Esophagus (tissue), 2 donors: ENCODE data around the gene RGS7BP. TPM values are rescaled to one million over a fixed set of nuclear protein-coding genes. Genes with fewer than 3 reads are reported as not detected.

ENCODE experiments used
- H3K27ac ChIP-seq, 2 donors: one replicate each; pipeline ENCODE4 v1.5.1; 2013; ENCODE audit warnings: low read depth in 2 of 2, mild to moderate bottlenecking in 2 of 2, inconsistent platforms in 1 of 2, low read length in 1 of 2, moderate library complexity in 1 of 2
- H3K27me3 ChIP-seq, 2 donors: one replicate each; pipeline ENCODE4 v1.6.1; 2013; ENCODE audit warnings: low read length in 2 of 2, control low read depth in 1 of 2, mild to moderate bottlenecking in 1 of 2; ENCODE audit not compliant: insufficient read depth in 2 of 2, control insufficient read depth in 1 of 2
- H3K36me3 ChIP-seq, 2 donors: one replicate each; pipeline ENCODE4 v1.6.1; 2013; ENCODE audit warnings: low read length in 1 of 2; ENCODE audit not compliant: control insufficient read depth in 2 of 2, insufficient read depth in 2 of 2
- H3K4me1 ChIP-seq, 2 donors: one replicate each; pipeline ENCODE4 v1.6.1; 2013; ENCODE audit warnings: low read length in 1 of 2; ENCODE audit not compliant: control insufficient read depth in 2 of 2, insufficient read depth in 2 of 2
- H3K4me3 ChIP-seq, 2 donors: one replicate each; pipeline ENCODE4 v1.5.1; 2013; ENCODE audit warnings: low read length in 2 of 2, mild to moderate bottlenecking in 2 of 2, low read depth in 1 of 2, moderate library complexity in 1 of 2
- H3K9me3 ChIP-seq, 2 donors: one replicate each; pipeline ENCODE4 v1.6.1; 2013; ENCODE audit warnings: mild to moderate bottlenecking in 2 of 2, low read depth in 1 of 2, low read length in 1 of 2, moderate library complexity in 1 of 2; ENCODE audit not compliant: control insufficient read depth in 2 of 2, insufficient read depth in 1 of 2
- WGBS, 2 donors: extraction: QIAGEN DNeasy Blood & Tissue Kit; methylation state at CpG; one replicate each; pipeline ENCODE4 v1.1.7; 2013; 5-methylcytosine and 5-hydroxymethylcytosine counted together
- polyA plus RNA-seq, 2 donors: library from polyadenylated mRNA; stranded (reverse); fragments of 200-250 nt; gene quantifications; one replicate each; pipeline ENCODE4 v1.2.3, GENCODE V29; 2013
- donor health status: healthy with polysubstance abuse.
- donor health status: Bipolar disorder and iron deficiency.

Gene RGS7BP
- polyA plus RNA-seq, 2 donors = 0.02 to 0.12 TPM

GRCh38 chr5:64637837-64638443 lies 132.1 kb downstream of the RGS7BP start:
- Histone ChIP-seq H3K27me3 (no peaks in the 10 kb centered on the region), H3K36me3 (no peaks in the 10 kb centered on the region), H3K27ac (no peak overlapping the region), H3K4me3 (no peak overlapping the region), H3K9me3 (no peaks in the 10 kb centered on the region), H3K4me1 (no peaks in the 10 kb centered on the region)
- 59 to 60% methylated on average over 10 of the region's 10 CpGs for WGBS, 2 donors

DNA sequence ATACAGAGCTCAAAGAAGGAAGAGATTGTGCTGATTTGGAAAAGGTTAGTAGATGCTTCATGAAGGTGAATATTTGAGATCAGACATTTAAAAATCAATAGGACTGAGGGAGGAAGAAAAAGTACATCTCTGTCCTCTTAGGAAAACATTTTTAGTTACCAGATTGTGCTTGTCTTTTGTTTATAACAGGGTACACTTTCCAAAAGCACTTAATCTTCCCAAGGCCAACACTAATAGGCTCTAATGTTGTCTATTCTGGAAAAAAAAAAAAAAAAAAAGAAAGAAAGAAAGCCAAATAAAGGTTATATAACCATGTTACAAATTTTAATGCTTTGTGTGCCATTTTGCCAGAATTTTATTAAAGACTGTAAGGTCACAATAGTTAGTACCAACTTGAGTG lies 139.0 kb downstream of the RGS7BP start:
- no peak overlapping the region for H3K4me3 ChIP-seq
- no peaks in the 10 kb centered on the region for H3K4me1 ChIP-seq
- no peaks in the 10 kb centered on the region for H3K36me3 ChIP-seq
- H3K27ac ChIP-seq = no peak overlapping the region
- no peaks in the 10 kb centered on the region for H3K27me3 ChIP-seq
- no peaks in the 10 kb centered on the region for H3K9me3 ChIP-seq

GRCh38 chr5:64646169-64646568 lies 140.4 kb downstream of the RGS7BP start:
- WGBS, 2 donors = 49 to 56% methylated on average over 3 of the region's 3 CpGs
- H3K36me3 ChIP-seq = no peaks in the 10 kb centered on the region
- H3K9me3 ChIP-seq = no peaks in the 10 kb centered on the region
- H3K27me3 ChIP-seq = no peaks in the 10 kb centered on the region
- H3K4me1 ChIP-seq = no peaks in the 10 kb centered on the region
- H3K27ac ChIP-seq = no peak overlapping the region
- H3K4me3 ChIP-seq = no peak overlapping the region

- no peaks in the 10 kb centered on the region for H3K9me3 ChIP-seq
- 65 to 66% methylated on average over 2 of the region's 2 CpGs for WGBS, 2 donors
- no peak overlapping the region for H3K4me3 ChIP-seq
- H3K36me3 ChIP-seq = no peaks in the 10 kb centered on the region
- H3K27me3 ChIP-seq = no peaks in the 10 kb centered on the region
- no peaks in the 10 kb centered on the region for H3K4me1 ChIP-seq
- H3K27ac ChIP-seq = no peak overlapping the region
These were observed 143.7 kb downstream of the RGS7BP start for GRCh38 chr5:64649512-64649911.

DNA sequence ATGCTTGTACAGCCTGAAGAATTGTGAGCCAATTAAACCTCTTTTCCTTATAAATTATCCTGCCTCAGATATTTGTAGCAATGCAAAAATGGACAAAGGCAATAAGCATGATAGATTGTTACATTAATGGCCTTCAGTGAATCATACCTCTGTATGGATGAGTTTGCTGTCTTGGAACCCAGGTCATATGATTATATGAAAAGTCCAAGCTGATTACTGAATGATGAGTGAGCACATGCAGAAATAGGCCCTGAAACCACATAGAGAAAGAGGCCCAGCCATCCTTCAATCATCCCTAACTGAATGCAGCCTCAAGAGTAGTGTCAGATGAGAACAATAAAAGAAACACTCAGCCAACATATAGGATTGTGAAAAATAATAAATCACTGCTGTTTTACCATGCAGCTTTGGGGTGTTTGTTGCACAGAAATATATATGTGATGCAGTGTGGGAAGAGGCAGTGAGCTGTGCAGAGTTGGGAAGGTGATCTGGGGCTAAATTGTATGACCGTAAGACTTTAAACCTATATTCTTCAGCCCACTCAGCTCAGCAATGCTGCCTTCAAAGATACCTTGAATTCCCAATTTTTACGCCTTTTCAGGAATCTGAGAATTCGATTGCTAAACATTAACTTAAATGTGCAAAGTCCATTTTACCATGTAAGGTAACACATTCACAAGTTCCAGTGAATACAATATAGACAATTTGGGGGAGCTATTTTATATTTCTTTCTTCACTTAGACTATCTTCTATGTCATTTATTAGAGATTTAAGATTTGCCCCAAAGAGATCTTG lies 148.1 kb downstream of the RGS7BP start:
- no peak overlapping the region for H3K27ac ChIP-seq
- H3K27me3 ChIP-seq = no peaks in the 10 kb centered on the region
- no peaks in the 10 kb centered on the region for H3K36me3 ChIP-seq
- H3K9me3 ChIP-seq = no peaks in the 10 kb centered on the region
- 76 to 84% methylated on average over 3 of the region's 3 CpGs for WGBS, 2 donors
- no peaks in the 10 kb centered on the region for H3K4me1 ChIP-seq
- no peak overlapping the region for H3K4me3 ChIP-seq

GRCh38 chr5:64654561-64654938 lies 148.7 kb downstream of the RGS7BP start:
- Histone ChIP-seq H3K27me3 (no peaks in the 10 kb centered on the region), H3K27ac (no peak overlapping the region), H3K4me1 (no peaks in the 10 kb centered on the region), H3K4me3 (no peak overlapping the region), H3K9me3 (no peaks in the 10 kb centered on the region), H3K36me3 (no peaks in the 10 kb centered on the region)
- 58 to 61% methylated on average over 2 of the region's 2 CpGs for WGBS, 2 donors

- Histone ChIP-seq H3K27ac (no peak overlapping the region), H3K4me1 (no peaks in the 10 kb centered on the region), H3K36me3 (no peaks in the 10 kb centered on the region), H3K4me3 (no peak overlapping the region), H3K9me3 (no peaks in the 10 kb centered on the region), H3K27me3 (no peaks in the 10 kb centered on the region)
- 59 to 71% methylated on average over 1 of the region's 1 CpG for WGBS, 2 donors
These were observed 149.8 kb downstream of the RGS7BP start for GRCh38 chr5:64655596-64655995.

DNA sequence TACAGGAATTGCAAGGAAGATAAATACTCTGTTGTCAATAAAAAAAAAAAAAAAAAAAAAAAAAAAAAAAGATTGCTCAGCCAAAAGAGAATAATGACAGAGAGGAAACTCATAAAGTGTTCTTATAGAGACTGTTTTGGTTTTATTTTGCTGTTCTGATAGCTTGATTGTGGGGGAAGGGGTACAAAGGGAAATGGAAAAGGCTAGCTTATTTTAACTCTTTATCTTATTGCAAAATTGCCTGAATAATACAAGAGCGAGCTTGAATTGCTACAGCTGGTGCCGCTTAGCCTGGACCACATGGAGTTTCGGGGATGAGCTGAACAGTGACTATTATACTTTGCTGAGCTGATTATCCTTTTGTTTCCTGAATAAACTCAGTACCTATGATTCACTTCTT lies 153.5 kb downstream of the RGS7BP start:
- no peaks in the 10 kb centered on the region for H3K4me1 ChIP-seq
- H3K9me3 ChIP-seq = no peaks in the 10 kb centered on the region
- H3K27me3 ChIP-seq = no peaks in the 10 kb centered on the region
- H3K36me3 ChIP-seq = no peaks in the 10 kb centered on the region
- H3K27ac ChIP-seq = no peak overlapping the region
- WGBS, 2 donors = 74 to 79% methylated on average over 3 of the region's 3 CpGs
- H3K4me3 ChIP-seq = no peak overlapping the region
